Measurements from ENCODE around the gene MDP1. TPM values are rescaled to one million over a fixed set of nuclear protein-coding genes. Genes with fewer than 3 reads are reported as not detected.

The MDP1 gene
- total RNA-seq, 4 donors from 2014 or later = 7.4 to 17.5 (median 10.5) TPM

DNA sequence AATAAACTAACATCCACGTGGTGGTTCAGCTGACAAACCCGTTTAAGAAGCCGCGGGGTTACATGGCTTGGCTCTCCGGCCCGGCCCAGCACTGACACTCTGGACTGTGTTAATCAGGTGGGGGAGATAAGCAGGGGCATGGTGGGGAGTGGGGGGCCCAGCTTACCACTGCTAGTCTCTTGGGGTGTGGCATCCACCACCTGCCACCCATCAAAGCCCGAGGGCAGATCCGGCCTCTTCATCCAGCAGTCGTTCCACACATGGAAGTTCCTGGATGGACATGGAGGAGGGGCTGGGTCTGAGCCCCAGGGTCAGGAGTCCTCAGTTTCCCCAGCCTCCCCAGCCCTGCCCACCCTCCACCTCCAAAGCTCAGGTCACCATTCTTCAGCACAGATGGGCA is 42.3 kb upstream of the MDP1 start:
- Histone ChIP-seq H3K4me1 (no peaks in the 10 kb centered on the region), H3K4me3 (no peak overlapping the region), H3K36me3 (peaks cover 0 to 10% (median 0%) of the 10 kb centered on the region in 3 donors), H3K9me3 (no peaks in the 10 kb centered on the region), H3K27me3 (no peaks in the 10 kb centered on the region), H3K27ac (no peak overlapping the region)
- TF ChIP-seq POLR2A (IDR thresholded peaks at IDR 0.05) = no peak
- TF ChIP-seq, protein P1, sequence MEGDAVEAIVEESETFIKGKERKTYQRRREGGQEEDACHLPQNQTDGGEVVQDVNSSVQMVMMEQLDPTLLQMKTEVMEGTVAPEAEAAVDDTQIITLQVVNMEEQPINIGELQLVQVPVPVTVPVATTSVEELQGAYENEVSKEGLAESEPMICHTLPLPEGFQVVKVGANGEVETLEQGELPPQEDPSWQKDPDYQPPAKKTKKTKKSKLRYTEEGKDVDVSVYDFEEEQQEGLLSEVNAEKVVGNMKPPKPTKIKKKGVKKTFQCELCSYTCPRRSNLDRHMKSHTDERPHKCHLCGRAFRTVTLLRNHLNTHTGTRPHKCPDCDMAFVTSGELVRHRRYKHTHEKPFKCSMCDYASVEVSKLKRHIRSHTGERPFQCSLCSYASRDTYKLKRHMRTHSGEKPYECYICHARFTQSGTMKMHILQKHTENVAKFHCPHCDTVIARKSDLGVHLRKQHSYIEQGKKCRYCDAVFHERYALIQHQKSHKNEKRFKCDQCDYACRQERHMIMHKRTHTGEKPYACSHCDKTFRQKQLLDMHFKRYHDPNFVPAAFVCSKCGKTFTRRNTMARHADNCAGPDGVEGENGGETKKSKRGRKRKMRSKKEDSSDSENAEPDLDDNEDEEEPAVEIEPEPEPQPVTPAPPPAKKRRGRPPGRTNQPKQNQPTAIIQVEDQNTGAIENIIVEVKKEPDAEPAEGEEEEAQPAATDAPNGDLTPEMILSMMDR (IDR thresholded peaks at IDR 0.05) = no peak
- DNase-seq = peak in 1 of 3 donors; percentile 33

GRCh38 chr14:24256960-24257359 is 41.1 kb upstream of the MDP1 start:
- TF ChIP-seq, protein P1 (IDR thresholded peaks at IDR 0.05) = no peak
- no peak for TF ChIP-seq POLR2A (IDR thresholded peaks at IDR 0.05)
- Histone ChIP-seq H3K36me3 (peaks cover 0 to 10% (median 0%) of the 10 kb centered on the region in 3 donors), H3K4me3 (no peak overlapping the region), H3K27ac (no peak overlapping the region), H3K27me3 (no peaks in the 10 kb centered on the region), H3K9me3 (no peaks in the 10 kb centered on the region), H3K4me1 (no peaks in the 10 kb centered on the region)
- peak in 1 of 3 donors; percentile 26 for DNase-seq

DNA sequence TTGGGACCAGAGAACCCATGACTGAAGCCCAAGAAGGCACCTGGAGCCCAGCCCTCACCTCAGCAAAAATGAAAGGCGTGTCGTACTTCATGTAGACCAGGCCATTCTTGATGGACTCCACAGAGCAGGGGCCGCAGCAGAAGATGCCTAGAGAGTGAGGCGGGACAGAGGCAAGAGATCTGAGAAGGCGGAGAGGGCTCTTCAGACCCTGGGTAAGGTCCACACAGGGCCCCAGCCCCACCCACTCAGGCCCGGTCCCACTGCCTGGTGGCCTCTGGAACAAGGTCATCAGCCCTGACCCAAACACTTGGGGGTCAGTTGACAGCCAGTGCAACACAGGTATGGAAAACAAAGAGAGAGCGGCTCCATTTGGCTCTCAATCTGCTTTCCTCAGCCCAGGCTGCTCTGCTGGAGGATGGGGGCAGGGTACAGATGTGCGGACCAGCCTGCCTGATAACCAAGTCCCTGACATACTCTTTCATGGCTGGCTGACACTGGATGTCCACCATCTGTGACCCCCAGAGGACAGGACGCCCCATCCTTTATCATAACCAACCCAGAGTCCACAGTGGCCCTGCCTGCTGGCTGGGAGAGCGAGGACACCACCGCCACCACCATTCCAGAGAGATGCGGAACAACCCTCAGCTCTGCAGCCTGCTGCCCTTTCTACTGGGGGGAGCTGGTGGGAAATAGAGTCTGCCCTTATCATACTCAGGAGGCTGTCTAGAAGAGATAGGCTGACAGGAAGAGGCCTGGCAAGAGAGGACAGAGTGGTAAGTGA is 40.3 kb upstream of the MDP1 start:
- Histone ChIP-seq H3K4me3 (no peak overlapping the region), H3K36me3 (peaks cover 0 to 10% (median 0%) of the 10 kb centered on the region in 3 donors), H3K27me3 (no peaks in the 10 kb centered on the region), H3K27ac (no peak overlapping the region), H3K4me1 (no peaks in the 10 kb centered on the region), H3K9me3 (no peaks in the 10 kb centered on the region)
- DNase-seq = peak in 1 of 3 donors; percentile 39
- TF ChIP-seq POLR2A (IDR thresholded peaks at IDR 0.05) = no peak
- TF ChIP-seq, protein P1 (IDR thresholded peaks at IDR 0.05) = no peak

- H3K4me1 ChIP-seq = no peaks in the 10 kb centered on the region
- H3K27me3 ChIP-seq = no peaks in the 10 kb centered on the region
- TF ChIP-seq POLR2A (IDR thresholded peaks at IDR 0.05) = no peak
- TF ChIP-seq, protein P1 (IDR thresholded peaks at IDR 0.05) = no peak
- no peak overlapping the region for H3K4me3 ChIP-seq
- no peaks in the 10 kb centered on the region for H3K9me3 ChIP-seq
- no peak for DNase-seq
- no peak overlapping the region for H3K27ac ChIP-seq
- H3K36me3 ChIP-seq = peaks cover 0 to 10% (median 0%) of the 10 kb centered on the region in 3 donors
Observed at GRCh38 chr14:24255438-24255837, 39.6 kb upstream of the MDP1 start.

DNA sequence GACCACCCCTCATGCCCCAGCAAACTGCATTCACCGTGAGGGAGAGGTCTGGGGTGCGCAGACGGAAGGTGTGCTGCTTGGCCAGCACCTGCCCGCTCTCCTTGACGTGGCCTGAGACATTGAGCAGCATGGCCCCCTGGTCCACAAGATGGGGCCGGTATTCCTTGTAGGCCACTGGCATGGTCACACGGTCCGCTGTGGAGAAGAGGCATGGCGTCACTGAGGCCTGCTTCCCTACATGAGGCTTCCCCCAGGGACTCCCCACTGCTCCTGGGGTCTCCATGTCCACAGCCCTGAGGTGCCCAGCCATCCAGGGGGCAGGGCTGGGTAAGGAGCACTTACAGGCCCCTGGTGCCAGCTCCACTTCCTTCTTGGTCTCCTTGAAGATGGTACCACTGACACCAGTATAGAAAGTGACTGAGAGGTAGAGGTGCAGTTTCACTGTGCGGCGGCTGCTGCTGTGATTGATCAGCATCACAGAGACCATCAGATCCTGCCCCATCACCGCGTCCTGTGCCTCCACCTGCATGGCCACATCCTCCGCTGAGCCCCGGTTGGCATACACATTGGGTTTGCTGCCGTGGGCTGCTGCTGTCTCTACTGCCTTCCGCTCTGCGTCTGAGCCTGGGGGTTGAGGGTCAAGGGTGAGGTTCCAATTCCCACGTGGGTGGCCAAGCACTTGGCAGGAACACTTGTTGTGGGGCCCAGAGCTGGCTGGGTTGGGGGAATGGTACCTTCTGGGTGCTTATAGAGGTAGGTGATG is 38.9 kb upstream of the MDP1 start:
- no peak for TF ChIP-seq POLR2A (IDR thresholded peaks at IDR 0.05)
- TF ChIP-seq, protein P1 (IDR thresholded peaks at IDR 0.05) = no peak
- DNase-seq = peak in 1 of 3 donors; percentile 40
- Histone ChIP-seq H3K4me3 (no peak overlapping the region), H3K4me1 (no peaks in the 10 kb centered on the region), H3K9me3 (no peaks in the 10 kb centered on the region), H3K27me3 (no peaks in the 10 kb centered on the region), H3K36me3 (peaks cover 0 to 10% (median 0%) of the 10 kb centered on the region in 3 donors), H3K27ac (no peak overlapping the region)
